Loucy (cell line): ENCODE results near the gene NCOA1.

Source experiments
- H2AFZ ChIP-seq: fragments of 200-600 bp; sonication (generic); 2 replicates; pipeline ENCODE4 v1.6.0; 2016; ENCODE audit warnings: antibody characterized with exemption, mild to moderate bottlenecking, low read length, moderate library complexity
- H3F3A ChIP-seq: fragments of 200-600 bp; 2 replicates; pipeline ENCODE4 v1.6.0; 2016; ENCODE audit warnings: antibody characterized with exemption, low read depth, mild to moderate bottlenecking
- H3K27me3 ChIP-seq: fragments of 200-600 bp; sonication (generic); 2 replicates; pipeline ENCODE4 v1.6.1; 2014; ENCODE audit warnings: low read length, mild to moderate bottlenecking; ENCODE audit not compliant: insufficient read depth, poor library complexity, severe bottlenecking
- H3K36me3 ChIP-seq: fragments of 200-600 bp; sonication (generic); 2 replicates; pipeline ENCODE4 v1.6.1; 2016; ENCODE audit warnings: low read length; ENCODE audit not compliant: insufficient read depth
- H3K4me1 ChIP-seq: fragments of 200-600 bp; sonication (generic); 2 replicates; pipeline ENCODE4 v1.5.1; 2014; ENCODE audit warnings: low read length, mild to moderate bottlenecking; ENCODE audit not compliant: insufficient read depth, poor library complexity, severe bottlenecking
- H3K4me2 ChIP-seq: fragments of 200-600 bp; sonication (generic); 2 replicates; pipeline ENCODE4 v1.6.0; 2014; ENCODE audit warnings: antibody characterized with exemption, low read length, low read depth, mild to moderate bottlenecking; ENCODE audit not compliant: poor library complexity, severe bottlenecking
- H3K4me3 ChIP-seq: fragments of 200-600 bp; sonication (generic); 2 replicates; pipeline ENCODE4 v1.5.1; 2014; ENCODE audit warnings: low read length, mild to moderate bottlenecking, mixed read lengths; ENCODE audit not compliant: poor library complexity, severe bottlenecking
- H3K79me2 ChIP-seq: fragments of 200-600 bp; sonication (generic); 2 replicates; pipeline ENCODE4 v1.6.1; 2014; ENCODE audit warnings: low read length; ENCODE audit not compliant: insufficient read depth
- H3K9ac ChIP-seq: fragments of 200-600 bp; sonication (generic); 2 replicates; pipeline ENCODE4 v1.6.0; 2014; ENCODE audit warnings: mild to moderate bottlenecking, low read depth, low read length, moderate library complexity; ENCODE audit not compliant: poor library complexity, severe bottlenecking
- H3K9me2 ChIP-seq: fragments of 200-600 bp; sonication (generic); replicated peaks from 2 replicates; pipeline ENCODE4 v1.6.1; 2016; ENCODE audit warnings: low read depth, low read length, mixed read lengths
- H3K9me3 ChIP-seq: fragments of 200-600 bp; sonication (generic); 2 replicates; pipeline ENCODE4 v1.6.1; 2014; ENCODE audit warnings: mild to moderate bottlenecking, antibody characterized with exemption, low read length, low read depth; ENCODE audit not compliant: insufficient read depth
- H4K20me1 ChIP-seq: fragments of 200-600 bp; sonication (generic); 2 replicates; pipeline ENCODE4 v1.6.0; 2014; ENCODE audit warnings: antibody characterized with exemption, low read length, mild to moderate bottlenecking; ENCODE audit not compliant: insufficient read depth, poor library complexity, severe bottlenecking
- EZH2phosphoT487 ChIP-seq: fragments of 200-600 bp; IDR thresholded peaks from 2 replicates; pipeline ENCODE4 v1.6.1; 2018; ENCODE audit warnings: antibody characterized with exemption, mild to moderate bottlenecking, moderate library complexity, borderline replicate concordance
- TF ChIP-seq, protein P1 (sequence below): fragments of 200-600 bp; sonication (generic); conservative IDR thresholded peaks from 2 replicates; pipeline ENCODE4 v1.5.1; 2014; ENCODE audit warnings: mild to moderate bottlenecking, antibody characterized with exemption, low read length

Gene NCOA1

DNA sequence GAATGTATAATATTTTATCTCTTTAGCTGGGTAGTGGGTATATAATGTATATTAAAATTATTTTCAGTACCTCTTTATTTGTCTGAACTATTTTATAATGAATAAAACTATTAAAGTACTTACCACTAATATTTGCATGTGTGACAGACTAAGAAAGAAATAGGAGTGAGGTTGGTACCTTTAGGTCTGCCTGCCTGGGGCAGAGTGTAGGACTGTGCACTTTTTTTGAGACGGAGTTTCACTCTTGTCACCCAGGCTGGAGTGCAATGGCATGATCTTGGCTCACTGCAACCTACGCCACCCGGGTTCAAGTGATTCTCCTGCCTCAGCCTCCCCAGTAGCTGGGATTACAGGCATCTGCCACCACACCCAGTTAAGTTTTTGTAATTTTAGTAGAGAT, 18.8 kb downstream of the NCOA1 start:
- Histone ChIP-seq H3K9me3 (no peaks in the 10 kb centered on the region), H3K4me1 (peaks cover 20% of the 10 kb centered on the region), H3K36me3 (no peaks in the 10 kb centered on the region), H4K20me1 (no peaks in the 10 kb centered on the region), H3K79me2 (peaks cover 80% of the 10 kb centered on the region), H3K4me3 (no peak overlapping the region), H3K27me3 (no peaks in the 10 kb centered on the region), H3K9ac (no peak overlapping the region), H3K4me2 (no peak overlapping the region), H3K9me2 (no peaks in the 10 kb centered on the region), H3F3A (no peaks in the 10 kb centered on the region), H2AFZ (no peak overlapping the region)
- TF ChIP-seq EZH2phosphoT487 = no peak
- TF ChIP-seq, protein P1, sequence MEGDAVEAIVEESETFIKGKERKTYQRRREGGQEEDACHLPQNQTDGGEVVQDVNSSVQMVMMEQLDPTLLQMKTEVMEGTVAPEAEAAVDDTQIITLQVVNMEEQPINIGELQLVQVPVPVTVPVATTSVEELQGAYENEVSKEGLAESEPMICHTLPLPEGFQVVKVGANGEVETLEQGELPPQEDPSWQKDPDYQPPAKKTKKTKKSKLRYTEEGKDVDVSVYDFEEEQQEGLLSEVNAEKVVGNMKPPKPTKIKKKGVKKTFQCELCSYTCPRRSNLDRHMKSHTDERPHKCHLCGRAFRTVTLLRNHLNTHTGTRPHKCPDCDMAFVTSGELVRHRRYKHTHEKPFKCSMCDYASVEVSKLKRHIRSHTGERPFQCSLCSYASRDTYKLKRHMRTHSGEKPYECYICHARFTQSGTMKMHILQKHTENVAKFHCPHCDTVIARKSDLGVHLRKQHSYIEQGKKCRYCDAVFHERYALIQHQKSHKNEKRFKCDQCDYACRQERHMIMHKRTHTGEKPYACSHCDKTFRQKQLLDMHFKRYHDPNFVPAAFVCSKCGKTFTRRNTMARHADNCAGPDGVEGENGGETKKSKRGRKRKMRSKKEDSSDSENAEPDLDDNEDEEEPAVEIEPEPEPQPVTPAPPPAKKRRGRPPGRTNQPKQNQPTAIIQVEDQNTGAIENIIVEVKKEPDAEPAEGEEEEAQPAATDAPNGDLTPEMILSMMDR = no peak

DNA sequence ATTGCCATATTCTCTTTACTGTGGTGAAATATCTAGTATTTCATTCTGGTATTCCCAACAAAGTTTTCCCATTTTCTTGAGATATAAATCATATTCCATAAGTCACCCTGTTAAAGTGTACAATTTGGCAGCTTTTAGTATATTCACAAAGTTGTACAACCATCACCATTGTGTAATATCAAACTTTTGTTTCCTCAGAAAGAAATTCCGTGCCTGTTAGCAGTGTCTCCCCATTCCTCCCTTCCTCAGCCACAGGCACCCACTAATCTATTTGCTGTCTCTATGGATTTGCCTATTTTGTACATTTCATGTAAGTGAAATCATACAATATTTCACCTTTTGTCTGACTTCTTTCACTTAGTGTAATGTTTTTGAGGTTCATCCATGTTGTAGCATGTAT, 19.7 kb downstream of the NCOA1 start:
- H4K20me1 ChIP-seq = peaks cover 2% of the 10 kb centered on the region
- no peak overlapping the region for H2AFZ ChIP-seq
- no peaks in the 10 kb centered on the region for H3F3A ChIP-seq
- H3K4me3 ChIP-seq = no peak overlapping the region
- H3K36me3 ChIP-seq = no peaks in the 10 kb centered on the region
- H3K27me3 ChIP-seq = no peaks in the 10 kb centered on the region
- H3K9ac ChIP-seq = no peak overlapping the region
- TF ChIP-seq, protein P1 = no peak
- no peak for TF ChIP-seq EZH2phosphoT487
- H3K4me1 ChIP-seq = peaks cover 20% of the 10 kb centered on the region
- no peak overlapping the region for H3K4me2 ChIP-seq
- no peaks in the 10 kb centered on the region for H3K9me3 ChIP-seq
- H3K9me2 ChIP-seq = no peaks in the 10 kb centered on the region
- H3K79me2 ChIP-seq = peaks cover 79% of the 10 kb centered on the region

DNA sequence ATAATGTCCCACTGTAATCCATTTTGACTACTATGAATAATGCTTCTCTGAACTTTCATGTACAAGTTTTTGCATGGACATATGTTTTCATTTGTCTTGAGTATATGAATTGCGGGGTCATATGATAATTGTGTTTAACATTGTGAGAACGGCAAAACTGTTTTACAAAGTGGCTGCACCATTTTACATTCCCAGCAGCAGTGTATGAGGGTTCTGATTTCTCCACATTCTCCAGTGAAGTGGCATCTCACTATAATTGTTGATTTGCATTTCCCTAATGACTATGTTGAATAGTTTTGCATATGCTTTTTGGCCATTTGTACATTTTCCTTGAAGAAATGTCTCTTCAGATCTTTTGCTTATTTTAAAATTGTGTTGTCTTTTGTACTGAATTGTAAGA, 20.1 kb downstream of the NCOA1 start:
- TF ChIP-seq, protein P1 = no peak
- no peak for TF ChIP-seq EZH2phosphoT487
- no peak overlapping the region for H3K4me3 ChIP-seq
- H3K79me2 ChIP-seq = peaks cover 76% of the 10 kb centered on the region
- H3K9me2 ChIP-seq = no peaks in the 10 kb centered on the region
- H3K36me3 ChIP-seq = no peaks in the 10 kb centered on the region
- no peak overlapping the region for H2AFZ ChIP-seq
- H3K27me3 ChIP-seq = no peaks in the 10 kb centered on the region
- no peaks in the 10 kb centered on the region for H3F3A ChIP-seq
- peaks cover 4% of the 10 kb centered on the region for H4K20me1 ChIP-seq
- peaks cover 20% of the 10 kb centered on the region for H3K4me1 ChIP-seq
- peak overlapping the region; percentile 4 for H3K4me2 ChIP-seq
- H3K9me3 ChIP-seq = no peaks in the 10 kb centered on the region
- no peak overlapping the region for H3K9ac ChIP-seq
